ENCODE measurements around the gene SYNE1.

Gene SYNE1

DNA sequence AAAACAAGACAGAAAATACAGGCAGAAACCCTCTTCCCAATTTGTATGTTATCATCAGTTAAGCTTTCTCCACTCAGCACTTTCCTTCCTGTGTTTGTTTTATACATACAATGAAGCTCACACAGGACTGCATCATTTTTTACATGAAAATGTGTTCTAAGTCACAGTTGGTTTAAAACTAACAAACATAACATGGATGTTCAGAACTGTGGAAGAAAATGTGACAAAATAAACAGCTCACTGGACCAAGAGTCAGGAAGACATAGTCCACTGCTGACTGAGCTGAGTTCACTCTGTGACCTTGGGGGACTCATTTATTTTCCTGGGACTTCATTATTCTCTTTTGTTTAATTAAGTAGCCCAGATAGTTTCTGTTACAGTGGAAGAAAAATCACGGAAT is 331.5 kb downstream of the SYNE1 start:
- no peak for DNase-seq

DNA sequence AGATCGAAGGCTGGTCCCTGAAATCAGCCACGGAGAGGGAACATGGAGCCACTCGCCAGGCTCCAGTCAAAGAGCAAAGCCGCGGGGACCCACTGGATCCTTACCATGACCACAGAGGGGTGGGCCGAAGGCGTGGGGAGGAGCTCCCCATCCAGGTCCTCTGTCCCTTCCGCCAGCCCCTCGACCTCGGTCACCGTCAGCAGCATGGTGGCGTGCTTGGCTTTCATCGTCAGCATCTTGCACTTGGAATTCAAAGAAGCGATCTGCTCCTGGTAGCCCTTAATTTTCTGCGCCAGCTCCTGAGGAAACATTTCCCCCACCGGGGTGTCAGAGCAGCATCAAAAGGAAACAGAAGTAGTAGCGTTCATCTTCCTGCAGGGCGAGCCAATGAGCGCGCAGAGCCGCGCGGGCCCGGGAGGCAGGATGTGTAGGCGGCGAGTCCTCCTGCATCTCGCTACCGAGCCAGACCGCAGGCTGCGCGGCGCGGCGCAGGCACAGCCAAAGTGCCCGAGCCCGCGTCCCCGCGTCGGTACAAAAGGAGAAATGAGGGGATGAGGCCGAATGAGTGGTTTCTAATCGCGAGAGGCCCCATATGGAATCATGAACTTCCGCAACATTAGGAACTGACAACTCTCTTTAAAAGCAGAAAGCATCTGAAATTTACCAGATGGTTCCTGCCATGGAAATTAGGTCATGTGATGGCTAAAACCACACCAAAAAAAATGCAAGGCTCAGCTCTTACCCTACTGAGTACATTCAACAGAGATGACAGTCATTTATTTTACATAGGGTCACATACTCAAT is 335.2 kb downstream of the SYNE1 start:
- peak; percentile 68 to 82 for DNase-seq

GRCh38 chr6:152301021-152301764 is 336.0 kb downstream of the SYNE1 start:
- DNase-seq: no peak

GRCh38 chr6:152300517-152300916 is 336.6 kb downstream of the SYNE1 start:
- DNase-seq: no peak

GRCh38 chr6:152298848-152299735 is 338.1 kb downstream of the SYNE1 start:
- no peak for DNase-seq

DNA sequence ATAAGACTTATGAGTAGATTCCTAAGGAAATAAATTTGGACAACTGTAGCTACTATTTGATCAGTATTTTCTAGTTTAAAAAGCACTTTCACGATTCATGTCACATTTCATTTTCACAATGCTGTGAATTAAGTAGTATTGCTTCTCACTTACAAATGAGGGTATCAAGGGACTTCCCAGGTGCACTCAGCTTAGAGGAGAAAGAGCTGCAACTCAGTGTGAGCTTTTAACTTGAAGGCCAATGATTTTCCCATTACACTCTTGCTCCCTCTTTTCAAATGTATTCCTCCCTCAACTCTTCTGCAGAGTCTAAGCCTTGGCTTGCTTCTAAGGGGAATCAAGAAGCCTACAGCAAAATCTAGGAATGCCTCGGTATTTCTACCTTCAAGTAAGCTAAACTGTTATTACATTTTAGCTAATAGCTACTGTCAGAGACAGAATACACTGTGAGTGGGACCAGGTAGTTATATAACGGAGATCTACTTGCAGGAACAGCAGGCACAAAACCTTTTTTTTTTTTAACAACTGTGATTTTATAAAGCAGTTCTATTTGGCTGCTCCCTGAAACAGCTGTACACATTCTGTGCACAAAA is 339.0 kb downstream of the SYNE1 start:
- DNase-seq: no peak

- no peak for DNase-seq
Observed at GRCh38 chr6:152296648-152297376, 340.4 kb downstream of the SYNE1 start.

- DNase-seq: no peak
Observed at GRCh38 chr6:152295920-152296319, 341.2 kb downstream of the SYNE1 start.

DNA sequence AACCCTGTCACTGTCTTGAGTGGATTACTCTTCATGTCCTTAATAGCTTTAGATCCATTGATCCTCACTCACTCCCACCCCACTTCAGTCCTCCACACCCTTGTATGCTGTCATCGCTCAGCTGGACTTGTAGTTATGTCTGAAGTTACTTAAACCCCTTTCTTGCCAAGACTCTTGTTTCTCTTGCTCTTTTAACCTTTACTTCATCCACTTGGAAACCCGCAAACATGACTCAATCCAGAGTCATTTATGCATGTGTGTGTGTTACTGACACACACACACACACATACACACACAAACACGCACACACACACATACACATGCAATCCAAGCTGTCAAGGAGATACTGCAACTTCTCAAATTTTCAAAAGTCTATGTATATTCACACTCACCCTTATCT is 341.8 kb downstream of the SYNE1 start:
- DNase-seq: no peak

DNA sequence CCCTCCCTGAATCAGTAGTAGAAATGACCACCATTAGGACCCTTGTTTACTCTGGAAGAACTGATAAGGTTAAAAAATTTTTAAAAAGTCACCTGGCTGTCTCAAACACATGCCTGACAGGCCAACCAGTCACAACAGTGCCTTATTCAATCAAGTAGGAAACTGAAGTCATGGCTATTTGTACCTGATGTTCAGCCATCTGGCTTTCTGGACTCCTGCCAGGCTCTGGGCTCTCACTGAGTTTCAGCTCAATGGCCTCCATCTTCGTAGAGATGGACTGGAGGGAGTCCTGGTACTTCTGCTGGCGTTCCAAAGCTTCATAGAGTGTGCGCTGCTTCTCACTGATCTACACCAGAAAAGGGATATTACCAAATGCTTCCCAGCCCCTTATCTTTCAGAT is 343.8 kb downstream of the SYNE1 start:
- DNase-seq: no peak

DNA sequence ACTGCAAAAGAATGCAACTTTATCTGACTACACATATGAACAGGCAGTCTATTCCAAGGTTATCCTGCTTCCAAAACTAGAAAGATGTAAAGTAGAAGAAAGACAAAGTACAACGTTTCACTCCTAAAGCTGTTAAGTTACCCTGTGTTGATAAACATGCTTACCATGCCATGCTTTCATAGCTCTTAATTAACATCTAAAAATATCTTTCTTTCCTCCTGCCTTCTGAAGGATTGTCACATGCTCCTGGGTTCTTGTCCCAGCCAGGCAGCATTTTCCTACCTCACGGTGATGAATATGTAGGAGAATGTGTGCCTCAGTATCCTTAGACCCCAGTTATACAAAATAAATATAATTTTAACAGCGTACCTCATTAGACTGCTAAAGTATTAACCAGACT is 344.6 kb downstream of the SYNE1 start:
- no peak for DNase-seq

GRCh38 chr6:152290693-152291092 is 346.5 kb downstream of the SYNE1 start:
- DNase-seq: no peak

GRCh38 chr6:152277826-152278329 is 359.3 kb downstream of the SYNE1 start:
- no peak for DNase-seq

- DNase-seq: no peak
Observed at GRCh38 chr6:152273638-152274037, 363.5 kb downstream of the SYNE1 start.

DNA sequence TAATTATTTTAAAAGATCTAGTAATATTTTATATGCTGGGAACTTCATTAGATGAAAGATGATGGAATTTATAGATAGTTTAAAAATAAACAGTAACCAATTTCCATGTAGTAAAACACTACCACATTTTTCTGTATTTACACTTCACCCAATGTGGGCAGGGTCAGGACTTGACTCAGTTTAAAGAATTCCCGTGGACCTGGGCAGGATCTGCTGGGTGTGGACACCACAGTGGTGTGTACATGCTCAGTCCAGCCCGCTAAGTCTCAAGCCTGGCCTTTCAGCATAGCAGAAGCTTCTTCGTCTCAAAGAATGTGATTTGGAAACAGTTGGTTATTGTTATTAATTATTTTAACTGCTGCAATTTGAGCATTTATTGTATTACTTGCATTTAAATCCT is 364.2 kb downstream of the SYNE1 start:
- no peak for DNase-seq

- no peak for DNase-seq
Observed at GRCh38 chr6:152272486-152272885, 364.7 kb downstream of the SYNE1 start.

GRCh38 chr6:152271776-152272464 is 365.2 kb downstream of the SYNE1 start:
- no peak for DNase-seq

DNA sequence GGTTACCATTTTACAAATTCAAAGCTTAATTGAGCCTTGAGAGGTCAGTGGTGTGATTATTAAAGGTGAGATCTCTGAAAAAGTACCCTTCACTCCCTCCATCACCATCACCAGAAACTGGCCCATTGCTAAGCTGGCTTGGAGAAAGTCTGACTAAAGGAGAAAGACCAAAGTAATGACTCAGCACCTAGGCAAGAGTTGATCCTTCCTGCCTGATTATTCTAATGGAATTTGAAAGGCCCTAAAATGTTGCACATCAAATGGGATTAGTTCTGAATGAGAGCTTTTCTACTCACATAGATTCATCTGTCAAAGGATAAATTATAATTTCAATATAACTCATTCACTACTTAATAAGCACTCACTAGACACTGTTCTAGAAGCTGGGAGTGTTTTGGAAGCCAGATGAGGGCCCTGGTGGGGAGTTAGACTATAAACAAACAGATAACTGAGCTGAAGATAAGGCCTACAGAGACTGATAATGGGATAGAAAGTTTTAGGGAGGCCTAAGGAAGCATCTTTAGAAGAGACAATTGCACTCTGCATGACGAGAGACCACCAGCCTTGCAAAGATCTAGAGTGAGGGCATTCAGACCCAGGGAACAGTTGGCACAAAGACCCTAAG is 366.7 kb downstream of the SYNE1 start:
- DNase-seq: no peak

DNA sequence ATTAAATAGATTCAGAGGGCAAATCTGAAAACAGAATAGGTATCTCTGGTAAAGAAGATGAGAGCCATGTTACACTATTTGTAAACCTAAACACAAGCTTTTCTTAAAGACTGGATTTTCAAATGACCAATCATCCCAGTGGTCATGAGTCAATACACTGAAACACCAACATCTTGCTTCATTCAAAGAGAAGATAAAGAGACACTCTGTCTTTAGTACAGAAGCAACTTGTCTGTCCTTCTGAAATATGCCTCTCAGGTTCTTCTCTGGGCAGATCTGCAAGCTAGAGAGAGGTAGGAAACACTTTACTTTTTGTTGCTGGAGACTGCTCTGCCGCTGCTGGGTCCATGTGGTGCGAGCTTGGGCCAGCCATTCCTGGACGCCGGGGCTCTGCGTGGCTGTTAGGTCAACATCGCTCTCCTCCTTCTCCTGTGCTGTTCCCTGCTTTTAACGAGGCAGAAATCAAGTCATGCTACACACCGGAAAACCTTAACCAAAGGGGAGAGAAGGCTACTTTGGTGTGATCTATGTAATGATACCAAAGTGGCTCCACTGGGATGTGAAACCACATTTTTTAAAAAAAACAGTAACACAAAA is 368.2 kb downstream of the SYNE1 start:
- DNase-seq: no peak
